ENCODE measurements around the gene BRCA1.
"Not testable (repeated sequence)": the region's sequence is repeated elsewhere in the genome, so short reads cannot be mapped to it uniquely, and the experiment has no call there.

The BRCA1 gene

DNA sequence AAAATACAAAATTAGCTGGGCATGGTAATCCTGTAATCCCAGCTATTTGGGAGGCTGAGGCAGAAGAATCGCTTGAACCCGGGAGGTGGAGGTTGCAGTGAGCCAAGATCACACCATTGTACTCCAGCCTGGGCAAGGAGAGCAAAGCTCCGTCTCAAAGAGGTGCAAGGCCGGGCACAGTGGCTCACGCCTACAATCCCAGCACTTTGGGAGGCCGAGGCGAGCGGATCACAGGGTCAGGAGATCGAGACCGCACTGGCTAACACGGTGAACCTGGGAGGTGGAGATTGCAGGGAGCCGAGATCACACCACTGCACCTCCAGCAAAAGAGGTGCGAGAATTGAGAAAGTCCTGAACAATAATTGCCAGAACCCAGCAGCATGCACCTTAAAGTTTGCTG is 124.3 kb downstream of the BRCA1 start:
- not testable (repeated sequence) for DNase-seq (ENCODE audit: low spot score)

GRCh38 chr17:42999003-42999525 is 126.1 kb downstream of the BRCA1 start:
- no peak for DNase-seq (ENCODE audit: low spot score)

- DNase-seq (ENCODE audit: low spot score), result peak; percentile 92
These were observed 126.9 kb downstream of the BRCA1 start, which contains the start of gene RPL27 for GRCh38 chr17:42997984-42998938. RPL27 (plus strand) TSS chr17:42998419; CDS start chr17:42998751, 332 bp downstream.

DNA sequence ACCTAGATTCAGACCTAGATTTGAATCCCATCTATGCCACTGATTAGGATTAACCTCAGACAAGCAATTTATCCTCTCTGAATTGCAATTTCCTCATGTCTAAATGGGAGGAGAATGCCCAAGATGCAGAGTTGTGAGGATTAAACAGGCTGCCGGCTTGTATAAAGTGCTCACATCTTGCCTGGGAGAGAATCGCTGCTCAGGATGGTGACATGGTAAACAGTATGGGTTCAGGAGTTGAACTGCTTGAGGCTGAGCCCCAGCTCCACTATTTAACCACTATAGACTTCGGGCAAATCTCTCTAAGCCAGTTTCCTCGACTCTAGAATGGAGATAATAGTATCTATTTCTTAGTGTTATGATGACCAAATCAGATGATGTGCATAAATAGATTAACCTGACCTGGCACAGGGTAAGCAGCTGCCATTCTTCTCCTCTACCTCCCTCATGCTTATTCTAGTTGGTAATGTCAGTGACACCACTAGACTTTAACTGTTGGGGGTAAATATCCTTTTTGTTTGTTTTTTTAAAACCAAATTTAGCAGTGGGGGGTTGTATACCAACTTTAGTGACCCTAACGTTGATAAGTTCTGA is 127.7 kb downstream of the BRCA1 start:
- no peak for DNase-seq (ENCODE audit: low spot score)
